DND-41 (cell line): ENCODE measurements around the gene IFT43.

Source experiments
- EZH2 ChIP-seq: IDR thresholded peaks from 3 replicates; pipeline ENCODE4 v1.6.1; 2012; ENCODE audit warnings: borderline replicate concordance, low read depth, mild to moderate bottlenecking, moderate library complexity, low read length, inconsistent platforms; ENCODE audit not compliant: severe bottlenecking
- TF ChIP-seq, protein P1 (sequence below): IDR thresholded peaks from 2 replicates; pipeline ENCODE4 v1.5.1; 2012; ENCODE audit warnings: borderline replicate concordance, low read length, moderate library complexity, mild to moderate bottlenecking; ENCODE audit not compliant: poor library complexity, severe bottlenecking; ENCODE audit errors: extremely low read depth

- TF ChIP-seq, protein P1, sequence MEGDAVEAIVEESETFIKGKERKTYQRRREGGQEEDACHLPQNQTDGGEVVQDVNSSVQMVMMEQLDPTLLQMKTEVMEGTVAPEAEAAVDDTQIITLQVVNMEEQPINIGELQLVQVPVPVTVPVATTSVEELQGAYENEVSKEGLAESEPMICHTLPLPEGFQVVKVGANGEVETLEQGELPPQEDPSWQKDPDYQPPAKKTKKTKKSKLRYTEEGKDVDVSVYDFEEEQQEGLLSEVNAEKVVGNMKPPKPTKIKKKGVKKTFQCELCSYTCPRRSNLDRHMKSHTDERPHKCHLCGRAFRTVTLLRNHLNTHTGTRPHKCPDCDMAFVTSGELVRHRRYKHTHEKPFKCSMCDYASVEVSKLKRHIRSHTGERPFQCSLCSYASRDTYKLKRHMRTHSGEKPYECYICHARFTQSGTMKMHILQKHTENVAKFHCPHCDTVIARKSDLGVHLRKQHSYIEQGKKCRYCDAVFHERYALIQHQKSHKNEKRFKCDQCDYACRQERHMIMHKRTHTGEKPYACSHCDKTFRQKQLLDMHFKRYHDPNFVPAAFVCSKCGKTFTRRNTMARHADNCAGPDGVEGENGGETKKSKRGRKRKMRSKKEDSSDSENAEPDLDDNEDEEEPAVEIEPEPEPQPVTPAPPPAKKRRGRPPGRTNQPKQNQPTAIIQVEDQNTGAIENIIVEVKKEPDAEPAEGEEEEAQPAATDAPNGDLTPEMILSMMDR = no peak
- no peak for TF ChIP-seq EZH2
Observed at GRCh38 chr14:76126076-76126475, 140.5 kb downstream of the IFT43 start.
